Neural progenitor cell (in vitro differentiated cells): ENCODE data around the gene RABGGTA. TPM values are rescaled to one million over a fixed set of nuclear protein-coding genes. Genes with fewer than 3 reads are reported as not detected.

Experiments used
- DNase-seq: peaks from one replicate; pipeline ENCODE4 v3.0.0-alpha.2; 2016; ENCODE audit warnings: low spot score
- H2AFZ ChIP-seq: fragments of 200-600 bp; sonication (generic); replicated peaks from 2 replicates; pipeline ENCODE4 v1.6.1; 2016; ENCODE audit warnings: antibody characterized with exemption
- H3F3A ChIP-seq: fragments of 200-600 bp; sonication (generic); 2 replicates; pipeline ENCODE4 v1.6.1; 2016; ENCODE audit warnings: antibody characterized with exemption, low read depth
- H3K27ac ChIP-seq: fragments of 200-600 bp; sonication (generic); 2 replicates; pipeline ENCODE4 v1.5.1; 2016; ENCODE audit warnings: mild to moderate bottlenecking
- H3K27me3 ChIP-seq: fragments of 200-600 bp; sonication (generic); 2 replicates; pipeline ENCODE4 v1.6.1; 2016; ENCODE audit warnings: mild to moderate bottlenecking, moderate library complexity
- H3K36me3 ChIP-seq: fragments of 200-600 bp; sonication (generic); 2 replicates; pipeline ENCODE4 v1.5.1; 2016
- H3K4me1 ChIP-seq: fragments of 200-600 bp; sonication (generic); 2 replicates; pipeline ENCODE4 v1.6.1; 2016; ENCODE audit warnings: mixed run types
- H3K4me2 ChIP-seq: fragments of 200-600 bp; sonication (generic); 2 replicates; pipeline ENCODE4 v1.6.1; 2016
- H3K4me3 ChIP-seq: fragments of 200-600 bp; sonication (generic); 2 replicates; pipeline ENCODE4 v1.5.1; 2016
- H3K79me2 ChIP-seq: fragments of 200-600 bp; sonication (generic); 2 replicates; pipeline ENCODE4 v1.6.1; 2016; ENCODE audit warnings: low read depth
- H3K9ac ChIP-seq: fragments of 200-600 bp; sonication (generic); 2 replicates; pipeline ENCODE4 v1.6.1; 2016
- H3K9me3 ChIP-seq: fragments of 200-600 bp; sonication (generic); 2 replicates; pipeline ENCODE4 v1.5.1; 2016; ENCODE audit warnings: low read depth
- H4K20me1 ChIP-seq: fragments of 200-600 bp; sonication (generic); 2 replicates; pipeline ENCODE4 v1.6.1; 2016; ENCODE audit warnings: low read depth
- H3K27ac Mint-ChIP-seq: 3 replicates; pipeline ENCODE4 v1.8.0; 2021; ENCODE audit warnings: mixed read lengths
- H3K27me3 Mint-ChIP-seq: 2 replicates; pipeline ENCODE4 v1.8.0; 2022; ENCODE audit warnings: low read depth, mild to moderate bottlenecking, inconsistent platforms, moderate library complexity, mixed read lengths; ENCODE audit not compliant: insufficient read depth
- H3K36me3 Mint-ChIP-seq: 3 replicates; pipeline ENCODE4 v1.8.0; 2021; ENCODE audit warnings: mixed read lengths
- H3K4me1 Mint-ChIP-seq: 3 replicates; pipeline ENCODE4 v1.8.0; 2021; ENCODE audit warnings: mixed read lengths
- H3K4me3 Mint-ChIP-seq: 3 replicates; pipeline ENCODE4 v1.8.0; 2021; ENCODE audit warnings: mild to moderate bottlenecking, moderate library complexity, mixed read lengths
- H3K9me3 Mint-ChIP-seq: 3 replicates; pipeline ENCODE4 v1.8.0; 2020; ENCODE audit warnings: mixed read lengths
- CTCF ChIP-seq: fragments of 200-600 bp; sonication (generic); IDR thresholded peaks from 2 replicates; pipeline ENCODE4 v1.5.1; 2017; ENCODE audit warnings: antibody characterized with exemption, mild to moderate bottlenecking
- EZH2 ChIP-seq: fragments of 200-600 bp; sonication (generic); IDR thresholded peaks from 2 replicates; pipeline ENCODE4 v1.6.1; 2017; ENCODE audit warnings: antibody characterized with exemption, mild to moderate bottlenecking, moderate library complexity
- EZH2phosphoT487 ChIP-seq: fragments of 200-600 bp; sonication (generic); IDR thresholded peaks from 2 replicates; pipeline ENCODE4 v1.6.1; 2017; ENCODE audit warnings: antibody characterized with exemption
- total RNA-seq: library from RNA; depleted of rRNA; stranded (reverse); fragments of >200 nt; gene quantifications from 2 replicates; pipeline ENCODE4 v1.2.3, GENCODE V29; 2015; ENCODE audit warnings: low replicate concordance

The RABGGTA gene
- total RNA-seq, 1 donor from 2014 or later = 7.1 TPM

- no peaks in the 10 kb centered on the region for H3K9me3 Mint-ChIP-seq
- H3K4me1 ChIP-seq = no peaks in the 10 kb centered on the region
- no peaks in the 10 kb centered on the region for H3K79me2 ChIP-seq
- no peaks in the 10 kb centered on the region for H3K4me1 Mint-ChIP-seq
- H3K27me3 Mint-ChIP-seq = peaks cover 4% of the 10 kb centered on the region
- H3K27me3 ChIP-seq = no peaks in the 10 kb centered on the region
- H3F3A ChIP-seq = no peaks in the 10 kb centered on the region
- H3K27ac Mint-ChIP-seq = peak overlapping the region; percentile 47
- no peaks in the 10 kb centered on the region for H3K9me3 ChIP-seq
- H3K4me3 Mint-ChIP-seq = peak overlapping the region; percentile 27
- H3K36me3 Mint-ChIP-seq = no peaks in the 10 kb centered on the region
- no peak overlapping the region for H3K4me3 ChIP-seq
- H4K20me1 ChIP-seq = no peaks in the 10 kb centered on the region
- TF ChIP-seq EZH2phosphoT487 (no peak), CTCF (no peak), EZH2 (no peak)
- no peak overlapping the region for H3K4me2 ChIP-seq
- no peak overlapping the region for H3K27ac ChIP-seq
- H2AFZ ChIP-seq = no peak overlapping the region
- no peak overlapping the region for H3K9ac ChIP-seq
- no peak for DNase-seq
- H3K36me3 ChIP-seq = no peaks in the 10 kb centered on the region
These were observed 21.0 kb downstream of the RABGGTA start for GRCh38 chr14:24250354-24250753.

- Histone ChIP-seq H3K9me3 (no peaks in the 10 kb centered on the region), H3K27me3 (no peaks in the 10 kb centered on the region), H3K36me3 (no peaks in the 10 kb centered on the region), H3K4me1 (no peaks in the 10 kb centered on the region), H2AFZ (no peak overlapping the region), H3F3A (no peaks in the 10 kb centered on the region), H3K27ac (no peak overlapping the region), H3K4me3 (no peak overlapping the region), H3K79me2 (no peaks in the 10 kb centered on the region), H3K4me2 (no peak overlapping the region), H4K20me1 (no peaks in the 10 kb centered on the region), H3K9ac (peak overlapping the region; percentile 17)
- no peak overlapping the region for H3K4me3 Mint-ChIP-seq
- H3K27me3 Mint-ChIP-seq = peaks cover 4% of the 10 kb centered on the region
- H3K4me1 Mint-ChIP-seq = no peaks in the 10 kb centered on the region
- H3K9me3 Mint-ChIP-seq = no peaks in the 10 kb centered on the region
- TF ChIP-seq CTCF (no peak), EZH2 (no peak), EZH2phosphoT487 (no peak)
- no peak overlapping the region for H3K27ac Mint-ChIP-seq
- DNase-seq = no peak
- H3K36me3 Mint-ChIP-seq = no peaks in the 10 kb centered on the region
These were observed 22.0 kb downstream of the RABGGTA start for GRCh38 chr14:24249230-24250021.

GRCh38 chr14:24247422-24247821 lies 24.0 kb downstream of the RABGGTA start:
- Mint-ChIP-seq H3K9me3 (no peaks in the 10 kb centered on the region), H3K27ac (no peak overlapping the region), H3K36me3 (no peaks in the 10 kb centered on the region), H3K4me3 (no peak overlapping the region), H3K27me3 (peaks cover 3% of the 10 kb centered on the region), H3K4me1 (peaks cover 7% of the 10 kb centered on the region)
- no peaks in the 10 kb centered on the region for H4K20me1 ChIP-seq
- no peak overlapping the region for H2AFZ ChIP-seq
- H3K4me3 ChIP-seq = no peak overlapping the region
- H3K27me3 ChIP-seq = no peaks in the 10 kb centered on the region
- TF ChIP-seq EZH2 = no peak
- TF ChIP-seq CTCF = no peak
- TF ChIP-seq EZH2phosphoT487 = no peak
- H3K79me2 ChIP-seq = no peaks in the 10 kb centered on the region
- H3K27ac ChIP-seq = no peak overlapping the region
- no peak overlapping the region for H3K4me2 ChIP-seq
- no peak overlapping the region for H3K9ac ChIP-seq
- DNase-seq = no peak
- H3F3A ChIP-seq = peaks cover 16% of the 10 kb centered on the region
- H3K9me3 ChIP-seq = no peaks in the 10 kb centered on the region
- no peaks in the 10 kb centered on the region for H3K4me1 ChIP-seq
- no peaks in the 10 kb centered on the region for H3K36me3 ChIP-seq
